A549 (cell line): ENCODE results near the gene SCML1. TPM values are rescaled to one million over a fixed set of nuclear protein-coding genes. Genes with fewer than 3 reads are reported as not detected.

ENCODE experiments used
- ATAC-seq, 2 experiments: fragments of 200-7000 bp in 1 of 2; fragments of >200 bp in 1 of 2; cut with Nextera tagmentation in 1 of 2; cut with Tn5 transposase in 1 of 2; 3 replicates each; pipeline versions ENCODE4 v1.8.0 to v1.9.1; 2018 to 2020; ENCODE audit warnings: mild to moderate bottlenecking in 1 of 2, moderate library complexity in 1 of 2
- CTCF ChIA-PET: fragments of 300-600 bp; sonication (Branson Sonifier 250); formaldehyde crosslinking; extraction: SDS; loops from one replicate; lab custom pipeline; 2021; ENCODE audit warnings: antibody characterized with exemption, inconsistent platforms; lab: Yijun Ruan, JAX
- POLR2A ChIA-PET: fragments of 350-600 bp; formaldehyde crosslinking; extraction: SDS; loops from one replicate; lab custom pipeline; 2021; ENCODE audit warnings: antibody characterized with exemption, inconsistent platforms; lab: Yijun Ruan, JAX
- DNase-seq, 2 experiments: peaks; one replicate each; pipeline versions ENCODE4 v3.0.0 to v3.0.0-alpha.2; 2011 to 2016; ENCODE audit warnings: low read depth in 1 of 2, low spot score in 1 of 2
- FAIRE-seq: peaks from 2 replicates; lab custom pipeline; 2011; peaks lifted over from hg19 to GRCh38; lab: Jason Lieb, UNC
- H3K27ac ChIP-seq, 2 experiments: fragments of >200 bp; sonication (Bioruptor Twin); formaldehyde crosslinking; 3 replicates each; pipeline ENCODE4 v1.5.1; 2016 to 2017
- H3K4me1 ChIP-seq: fragments of >200 bp; sonication (Bioruptor Twin); formaldehyde crosslinking; 3 replicates; pipeline ENCODE4 v1.6.1; 2016
- H3K4me2 ChIP-seq: fragments of >200 bp; sonication (Bioruptor Twin); formaldehyde crosslinking; 3 replicates; pipeline ENCODE4 v1.6.1; 2016
- H3K4me3 ChIP-seq: fragments of >200 bp; sonication (Bioruptor Twin); formaldehyde crosslinking; 3 replicates; pipeline ENCODE4 v1.5.1; 2016
- H3K9me3 ChIP-seq: fragments of >200 bp; sonication (Bioruptor Twin); formaldehyde crosslinking; 3 replicates; pipeline ENCODE4 v1.6.1; 2016
- CBX2 ChIP-seq: fragments of 200-600 bp; sonication (generic); IDR thresholded peaks from 2 replicates; pipeline ENCODE4 v1.6.1; 2016; ENCODE audit warnings: low read depth, mild to moderate bottlenecking, borderline replicate concordance
- CBX8 ChIP-seq: fragments of 200-600 bp; sonication (generic); IDR thresholded peaks from 2 replicates; pipeline ENCODE4 v1.6.1; 2016
- CEBPB ChIP-seq, 2 experiments: fragments of >200 bp in 1 of 2; sonication (Bioruptor Twin) in 1 of 2; formaldehyde crosslinking in 1 of 2; IDR thresholded peaks; 2 replicates each; pipeline ENCODE4 v1.6.1; 2012 to 2016
- CHD2 ChIP-seq: fragments of 150-350 bp; IDR thresholded peaks from 2 replicates; pipeline ENCODE4 v1.6.1; 2014; ENCODE audit warnings: low read length; ENCODE audit not compliant: partially characterized antibody
- EHMT2 ChIP-seq: fragments of 200-600 bp; sonication (generic); IDR thresholded peaks from 2 replicates; pipeline ENCODE4 v1.6.1; 2016; ENCODE audit warnings: antibody characterized with exemption, low read depth, mild to moderate bottlenecking, moderate library complexity
- FOSB ChIP-seq: fragments of 250-450 bp; sonication (Bioruptor Pico); IDR thresholded peaks from 2 replicates; pipeline ENCODE4 v1.5.0; 2020; ENCODE audit warnings: mild to moderate bottlenecking, moderate library complexity
- FOXS1 ChIP-seq: fragments of 250-450 bp; sonication (Bioruptor Pico); IDR thresholded peaks from 2 replicates; pipeline ENCODE4 v1.5.0; 2020; ENCODE audit warnings: mild to moderate bottlenecking, moderate library complexity
- HOXB5 ChIP-seq: fragments of 250-450 bp; sonication (Bioruptor Pico); IDR thresholded peaks from 2 replicates; pipeline ENCODE4 v1.5.0; 2020; ENCODE audit warnings: mild to moderate bottlenecking, moderate library complexity
- KDM1A ChIP-seq: fragments of 200-600 bp; sonication (generic); IDR thresholded peaks from 2 replicates; pipeline ENCODE4 v1.6.1; 2016; ENCODE audit warnings: low read depth, mild to moderate bottlenecking
- MAZ ChIP-seq: fragments of 150-350 bp; IDR thresholded peaks from 2 replicates; pipeline ENCODE4 v1.6.1; 2014; ENCODE audit warnings: antibody characterized with exemption, low read depth, low read length, borderline replicate concordance
- NFE2L2 ChIP-seq: fragments of 150-350 bp; conservative IDR thresholded peaks from 2 replicates; pipeline ENCODE4 v1.6.1; 2014; ENCODE audit warnings: low read length
- PHF8 ChIP-seq: fragments of 200-600 bp; sonication (generic); IDR thresholded peaks from 2 replicates; pipeline ENCODE4 v1.6.1; 2016; ENCODE audit warnings: low read depth, mild to moderate bottlenecking, antibody characterized with exemption, moderate library complexity, borderline replicate concordance
- POLR2A ChIP-seq: IDR thresholded peaks from 2 replicates; pipeline ENCODE4 v1.6.1; 2012; ENCODE audit warnings: mild to moderate bottlenecking, low read length
- POLR2AphosphoS2 ChIP-seq: conservative IDR thresholded peaks from 2 replicates; pipeline ENCODE4 v1.6.1; 2012; ENCODE audit warnings: low read length, improper control_type of control experiment, inconsistent platforms
- RAD21 ChIP-seq, 2 experiments: fragments of >200 bp in 1 of 2; sonication (Bioruptor Twin) in 1 of 2; formaldehyde crosslinking in 1 of 2; IDR thresholded peaks in 1 of 2; conservative IDR thresholded peaks in 1 of 2; 2 replicates in 1 of 2; 3 replicates in 1 of 2; pipeline ENCODE4 v1.6.1; 2012 to 2018; ENCODE audit warnings: inconsistent platforms in 1 of 2
- RFX5 ChIP-seq: fragments of 450-650 bp; IDR thresholded peaks from 2 replicates; pipeline ENCODE4 v1.7.1; 2014; ENCODE audit warnings: antibody characterized with exemption, mild to moderate bottlenecking, moderate library complexity
- SREBF2 ChIP-seq: fragments of 450-650 bp; IDR thresholded peaks from 2 replicates; pipeline ENCODE4 v1.6.1; 2014; ENCODE audit warnings: mild to moderate bottlenecking, moderate library complexity
- TFCP2L1 ChIP-seq: fragments of 250-450 bp; sonication (Bioruptor Pico); IDR thresholded peaks from 2 replicates; pipeline ENCODE4 v1.5.0; 2021; ENCODE audit warnings: mild to moderate bottlenecking
- TP53 ChIP-seq: fragments of 250-450 bp; sonication (Bioruptor Pico); IDR thresholded peaks from 2 replicates; pipeline ENCODE4 v1.5.0; 2021; ENCODE audit warnings: mild to moderate bottlenecking, moderate library complexity
- ZSCAN20 ChIP-seq: fragments of 250-450 bp; sonication (Bioruptor Pico); IDR thresholded peaks from 2 replicates; pipeline ENCODE4 v1.8.0; 2022; ENCODE audit warnings: mild to moderate bottlenecking, moderate library complexity
- WGBS: methylation state at CpG from one replicate; pipeline ENCODE4 v1.1.6; 2017; ENCODE audit errors: missing lambda C conversion rate; 5-methylcytosine and 5-hydroxymethylcytosine counted together
- polyA plus RNA-seq, 4 experiments: library from polyadenylated mRNA; depleted of rRNA in 3 of 4; stranded (reverse); fragments of >200 nt; fragmentation: RNase III in 1 of 4; extraction: RNeasy Plus Mini Kit Qiagen cat#74134 plus additional on column Dnase treatment in 1 of 4; gene quantifications; 2 replicates in 3 of 4; 3 replicates in 1 of 4; pipeline ENCODE4 v1.2.3, GENCODE V29; 2011 to 2017
- TF ChIP-seq, protein P1 (sequence below): fragments of >200 bp; sonication (Bioruptor Twin); formaldehyde crosslinking; IDR thresholded peaks from 3 replicates; pipeline ENCODE4 v1.5.1; 2016
- TF ChIP-seq, protein P2 (sequence below): IDR thresholded peaks from 2 replicates; pipeline ENCODE4 v1.6.1; 2012
- TF ChIP-seq, protein P3 (sequence below): fragments of 200-600 bp; sonication (generic); IDR thresholded peaks from 2 replicates; pipeline ENCODE4 v1.6.1; 2016; ENCODE audit warnings: antibody characterized with exemption, mild to moderate bottlenecking, moderate library complexity
- TF ChIP-seq, protein P4 (sequence below): fragments of >200 bp; sonication (Bioruptor Twin); formaldehyde crosslinking; IDR thresholded peaks from 2 replicates; pipeline ENCODE4 v1.6.1; 2016
- TF ChIP-seq, protein P5 (sequence below): fragments of 250-450 bp; sonication (Bioruptor Pico); IDR thresholded peaks from 2 replicates; pipeline ENCODE4 v1.5.0; 2020; ENCODE audit warnings: low read depth, mild to moderate bottlenecking, moderate library complexity

SCML1 gene
- polyA plus RNA-seq, 2 of the 4 experiments (the other 2 are of a cell fraction) = 4.9 to 13.3 TPM

DNA sequence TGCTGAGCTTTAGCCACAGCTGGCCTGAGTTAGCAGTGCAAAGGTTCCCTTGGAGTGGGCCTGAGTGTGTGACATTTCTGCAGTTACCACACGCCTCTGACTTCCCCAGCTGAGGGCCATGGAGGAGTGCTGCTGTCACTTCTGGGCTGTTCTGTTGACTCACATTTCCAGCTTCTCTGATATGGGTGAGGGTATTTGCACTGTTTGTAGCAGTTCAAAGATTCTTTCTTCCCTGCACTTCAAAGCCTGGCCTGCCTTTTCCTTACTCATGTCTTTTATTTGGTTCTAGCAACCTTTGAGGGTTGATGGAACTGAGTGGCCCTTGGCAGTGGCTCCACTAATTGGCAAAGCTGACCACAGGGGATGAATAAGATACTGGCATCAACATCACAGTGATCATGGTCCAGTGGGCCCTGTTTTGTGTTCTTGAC lies 26.4 kb upstream of the SCML1 start:
- CTCF ChIA-PET = interaction anchor here (2.5 kb wide), 1 partner anchor 21 kb away, joined by 6 read pairs; no protein-coding TSS in a partner anchor
- no peak overlapping the region for H3K27ac ChIP-seq
- H3K4me1 ChIP-seq = peaks cover 18% of the 10 kb centered on the region; the same call in 2 of the 3 replicates
- no peak overlapping the region for H3K4me3 ChIP-seq
- no peaks in the 10 kb centered on the region for H3K9me3 ChIP-seq
- 85% methylated on average over 1 of the region's 1 CpG for WGBS
- no peak for FAIRE-seq
- TF ChIP-seq NFE2L2 (no peak), SREBF2 (no peak), ZSCAN20 (CRISPR knock-in tag) (no peak), CEBPB (IDR thresholded peaks at IDR 0.05) (no peak), KDM1A (no peak), CHD2 (no peak), CBX2 (no peak), MAZ (no peak), POLR2A (no peak), CBX8 (no peak)
- TF ChIP-seq, protein P1, sequence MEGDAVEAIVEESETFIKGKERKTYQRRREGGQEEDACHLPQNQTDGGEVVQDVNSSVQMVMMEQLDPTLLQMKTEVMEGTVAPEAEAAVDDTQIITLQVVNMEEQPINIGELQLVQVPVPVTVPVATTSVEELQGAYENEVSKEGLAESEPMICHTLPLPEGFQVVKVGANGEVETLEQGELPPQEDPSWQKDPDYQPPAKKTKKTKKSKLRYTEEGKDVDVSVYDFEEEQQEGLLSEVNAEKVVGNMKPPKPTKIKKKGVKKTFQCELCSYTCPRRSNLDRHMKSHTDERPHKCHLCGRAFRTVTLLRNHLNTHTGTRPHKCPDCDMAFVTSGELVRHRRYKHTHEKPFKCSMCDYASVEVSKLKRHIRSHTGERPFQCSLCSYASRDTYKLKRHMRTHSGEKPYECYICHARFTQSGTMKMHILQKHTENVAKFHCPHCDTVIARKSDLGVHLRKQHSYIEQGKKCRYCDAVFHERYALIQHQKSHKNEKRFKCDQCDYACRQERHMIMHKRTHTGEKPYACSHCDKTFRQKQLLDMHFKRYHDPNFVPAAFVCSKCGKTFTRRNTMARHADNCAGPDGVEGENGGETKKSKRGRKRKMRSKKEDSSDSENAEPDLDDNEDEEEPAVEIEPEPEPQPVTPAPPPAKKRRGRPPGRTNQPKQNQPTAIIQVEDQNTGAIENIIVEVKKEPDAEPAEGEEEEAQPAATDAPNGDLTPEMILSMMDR = no peak
- TF ChIP-seq, protein P2, sequence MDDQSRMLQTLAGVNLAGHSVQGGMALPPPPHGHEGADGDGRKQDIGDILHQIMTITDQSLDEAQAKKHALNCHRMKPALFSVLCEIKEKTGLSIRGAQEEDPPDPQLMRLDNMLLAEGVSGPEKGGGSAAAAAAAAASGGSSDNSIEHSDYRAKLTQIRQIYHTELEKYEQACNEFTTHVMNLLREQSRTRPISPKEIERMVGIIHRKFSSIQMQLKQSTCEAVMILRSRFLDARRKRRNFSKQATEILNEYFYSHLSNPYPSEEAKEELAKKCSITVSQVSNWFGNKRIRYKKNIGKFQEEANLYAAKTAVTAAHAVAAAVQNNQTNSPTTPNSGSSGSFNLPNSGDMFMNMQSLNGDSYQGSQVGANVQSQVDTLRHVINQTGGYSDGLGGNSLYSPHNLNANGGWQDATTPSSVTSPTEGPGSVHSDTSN = no peak
- TF ChIP-seq, protein P3, sequence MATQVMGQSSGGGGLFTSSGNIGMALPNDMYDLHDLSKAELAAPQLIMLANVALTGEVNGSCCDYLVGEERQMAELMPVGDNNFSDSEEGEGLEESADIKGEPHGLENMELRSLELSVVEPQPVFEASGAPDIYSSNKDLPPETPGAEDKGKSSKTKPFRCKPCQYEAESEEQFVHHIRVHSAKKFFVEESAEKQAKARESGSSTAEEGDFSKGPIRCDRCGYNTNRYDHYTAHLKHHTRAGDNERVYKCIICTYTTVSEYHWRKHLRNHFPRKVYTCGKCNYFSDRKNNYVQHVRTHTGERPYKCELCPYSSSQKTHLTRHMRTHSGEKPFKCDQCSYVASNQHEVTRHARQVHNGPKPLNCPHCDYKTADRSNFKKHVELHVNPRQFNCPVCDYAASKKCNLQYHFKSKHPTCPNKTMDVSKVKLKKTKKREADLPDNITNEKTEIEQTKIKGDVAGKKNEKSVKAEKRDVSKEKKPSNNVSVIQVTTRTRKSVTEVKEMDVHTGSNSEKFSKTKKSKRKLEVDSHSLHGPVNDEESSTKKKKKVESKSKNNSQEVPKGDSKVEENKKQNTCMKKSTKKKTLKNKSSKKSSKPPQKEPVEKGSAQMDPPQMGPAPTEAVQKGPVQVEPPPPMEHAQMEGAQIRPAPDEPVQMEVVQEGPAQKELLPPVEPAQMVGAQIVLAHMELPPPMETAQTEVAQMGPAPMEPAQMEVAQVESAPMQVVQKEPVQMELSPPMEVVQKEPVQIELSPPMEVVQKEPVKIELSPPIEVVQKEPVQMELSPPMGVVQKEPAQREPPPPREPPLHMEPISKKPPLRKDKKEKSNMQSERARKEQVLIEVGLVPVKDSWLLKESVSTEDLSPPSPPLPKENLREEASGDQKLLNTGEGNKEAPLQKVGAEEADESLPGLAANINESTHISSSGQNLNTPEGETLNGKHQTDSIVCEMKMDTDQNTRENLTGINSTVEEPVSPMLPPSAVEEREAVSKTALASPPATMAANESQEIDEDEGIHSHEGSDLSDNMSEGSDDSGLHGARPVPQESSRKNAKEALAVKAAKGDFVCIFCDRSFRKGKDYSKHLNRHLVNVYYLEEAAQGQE = no peak
- TF ChIP-seq, protein P4, sequence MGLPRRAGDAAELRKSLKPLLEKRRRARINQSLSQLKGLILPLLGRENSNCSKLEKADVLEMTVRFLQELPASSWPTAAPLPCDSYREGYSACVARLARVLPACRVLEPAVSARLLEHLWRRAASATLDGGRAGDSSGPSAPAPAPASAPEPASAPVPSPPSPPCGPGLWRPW = no peak
- TF ChIP-seq, all 56 proteins: peak for 0
- H3K4me2 ChIP-seq = no peak overlapping the region
- ATAC-seq (no peak), DNase-seq (no peak)
- POLR2A ChIA-PET = no interaction called here

DNA sequence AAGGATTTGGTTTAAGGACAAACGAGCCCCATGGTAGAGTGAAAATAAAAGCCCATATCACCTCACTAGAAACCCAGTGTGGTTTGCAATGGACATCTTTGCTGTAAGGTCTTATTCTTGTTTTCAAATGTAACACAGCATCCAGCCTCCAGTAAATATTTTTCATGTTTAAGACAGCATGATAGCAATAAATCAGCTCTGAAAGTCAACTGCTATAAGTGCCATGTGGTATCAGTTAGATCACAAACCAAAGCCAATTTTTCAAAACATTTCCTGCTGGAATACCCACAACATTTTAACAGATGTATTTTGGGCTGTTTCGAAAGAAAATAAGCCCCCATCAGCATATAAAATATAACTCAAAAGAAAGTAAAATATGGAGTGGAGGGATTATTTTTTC lies 24.0 kb upstream of the SCML1 start:
- no peaks in the 10 kb centered on the region for H3K4me1 ChIP-seq
- TF ChIP-seq TP53 = no peak
- no peak for TF ChIP-seq FOSB (CRISPR knock-in tag)
- TF ChIP-seq EHMT2 = no peak
- TF ChIP-seq RAD21 (conservative IDR thresholded peaks at IDR 0.05 in 1 of 2, IDR thresholded peaks at IDR 0.05 in 1 of 2) = no peak
- TF ChIP-seq, protein P5, sequence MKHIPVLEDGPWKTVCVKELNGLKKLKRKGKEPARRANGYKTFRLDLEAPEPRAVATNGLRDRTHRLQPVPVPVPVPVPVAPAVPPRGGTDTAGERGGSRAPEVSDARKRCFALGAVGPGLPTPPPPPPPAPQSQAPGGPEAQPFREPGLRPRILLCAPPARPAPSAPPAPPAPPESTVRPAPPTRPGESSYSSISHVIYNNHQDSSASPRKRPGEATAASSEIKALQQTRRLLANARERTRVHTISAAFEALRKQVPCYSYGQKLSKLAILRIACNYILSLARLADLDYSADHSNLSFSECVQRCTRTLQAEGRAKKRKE (CRISPR knock-in tag) = no peak
- TF ChIP-seq HOXB5 (CRISPR knock-in tag) = no peak
- TF ChIP-seq RFX5 = no peak
- no peak for TF ChIP-seq FOXS1 (CRISPR knock-in tag)
- TF ChIP-seq MAZ = no peak
- no peak for TF ChIP-seq PHF8
- TF ChIP-seq POLR2AphosphoS2 = no peak
- TF ChIP-seq KDM1A = no peak
- TF ChIP-seq TFCP2L1 (CRISPR knock-in tag) = no peak
- FAIRE-seq (no peak), DNase-seq (no peak), ATAC-seq (no peak)
- H3K27ac ChIP-seq = no peak overlapping the region
- no peak overlapping the region for H3K4me3 ChIP-seq
- POLR2A ChIA-PET = no interaction called here
- H3K4me2 ChIP-seq = no peak overlapping the region
- CTCF ChIA-PET = no interaction called here
- H3K9me3 ChIP-seq = no peaks in the 10 kb centered on the region
- 29% methylated on average over 2 of the region's 2 CpGs for WGBS
